GM19035 (cell line): Measurements from ENCODE around the gene CATSPER3.

Experiments
- ATAC-seq: cut with Tn5 transposase; IDR thresholded peaks from one replicate; pipeline ENCODE4 v1.9.1; 2021; ENCODE audit not compliant: unreplicated experiment

The CATSPER3 gene

GRCh38 chr5:134967607-134968006 lies at the start of gene CATSPER3:
Gene CATSPER3 (plus strand): TSS chr5:134967907. CDS start chr5:134967992, 85 bp downstream.
- no peak for ATAC-seq

GRCh38 chr5:134918861-134919260 lies 48.8 kb upstream of the CATSPER3 start:
- ATAC-seq, result no peak

GRCh38 chr5:134920848-134921575 lies 46.7 kb upstream of the CATSPER3 start:
- no peak for ATAC-seq

GRCh38 chr5:134932508-134932907 lies 35.2 kb upstream of the CATSPER3 start:
- no peak for ATAC-seq

- ATAC-seq, result no peak
Observed at GRCh38 chr5:134934202-134934601, 33.5 kb upstream of the CATSPER3 start.

- ATAC-seq, result no peak
Observed at GRCh38 chr5:134935711-134936602, 31.8 kb upstream of the CATSPER3 start.

- no peak for ATAC-seq
Observed at GRCh38 chr5:134937526-134937925, 30.2 kb upstream of the CATSPER3 start.

GRCh38 chr5:134938030-134938429 lies 29.7 kb upstream of the CATSPER3 start:
- no peak for ATAC-seq

GRCh38 chr5:134939500-134939899 lies 28.2 kb upstream of the CATSPER3 start:
- no peak for ATAC-seq

GRCh38 chr5:134943547-134943946 lies 24.2 kb upstream of the CATSPER3 start:
- ATAC-seq, result no peak

- no peak for ATAC-seq
Observed at GRCh38 chr5:134944630-134945029, 23.1 kb upstream of the CATSPER3 start.

GRCh38 chr5:134945041-134945440 lies 22.7 kb upstream of the CATSPER3 start:
- no peak for ATAC-seq

- ATAC-seq, result no peak
Observed at GRCh38 chr5:134948911-134949310, 18.8 kb upstream of the CATSPER3 start.

- no peak for ATAC-seq
Observed at GRCh38 chr5:134949316-134949715, 18.4 kb upstream of the CATSPER3 start.

GRCh38 chr5:134957920-134958608 lies 9.6 kb upstream of the CATSPER3 start:
- no peak for ATAC-seq

- ATAC-seq, result no peak
Observed at GRCh38 chr5:134958755-134959154, 9.0 kb upstream of the CATSPER3 start.

- ATAC-seq, result no peak
Observed at GRCh38 chr5:134963098-134963497, 4.6 kb upstream of the CATSPER3 start.

- no peak for ATAC-seq
Observed at GRCh38 chr5:134964359-134965270, 3.1 kb upstream of the CATSPER3 start.

GRCh38 chr5:134965271-134965825 lies 2.4 kb upstream of the CATSPER3 start:
- no peak for ATAC-seq

- no peak for ATAC-seq
Observed at GRCh38 chr5:134968055-134968454, 348 bp downstream of the CATSPER3 start.
